DMS114 treated with DMSO at 0.1 percent for 48 hours (cell line): ENCODE data around the gene CLIP4.
"Not testable (repeated sequence)": the region's sequence is repeated elsewhere in the genome, so short reads cannot be mapped to it uniquely, and the experiment has no call there.

Experiments used
- DNase-seq: peaks from one replicate; lab custom pipeline; 2025; ENCODE audit not compliant: unreplicated experiment; lab: John Stamatoyannopoulos, UW

Gene CLIP4, protein sequence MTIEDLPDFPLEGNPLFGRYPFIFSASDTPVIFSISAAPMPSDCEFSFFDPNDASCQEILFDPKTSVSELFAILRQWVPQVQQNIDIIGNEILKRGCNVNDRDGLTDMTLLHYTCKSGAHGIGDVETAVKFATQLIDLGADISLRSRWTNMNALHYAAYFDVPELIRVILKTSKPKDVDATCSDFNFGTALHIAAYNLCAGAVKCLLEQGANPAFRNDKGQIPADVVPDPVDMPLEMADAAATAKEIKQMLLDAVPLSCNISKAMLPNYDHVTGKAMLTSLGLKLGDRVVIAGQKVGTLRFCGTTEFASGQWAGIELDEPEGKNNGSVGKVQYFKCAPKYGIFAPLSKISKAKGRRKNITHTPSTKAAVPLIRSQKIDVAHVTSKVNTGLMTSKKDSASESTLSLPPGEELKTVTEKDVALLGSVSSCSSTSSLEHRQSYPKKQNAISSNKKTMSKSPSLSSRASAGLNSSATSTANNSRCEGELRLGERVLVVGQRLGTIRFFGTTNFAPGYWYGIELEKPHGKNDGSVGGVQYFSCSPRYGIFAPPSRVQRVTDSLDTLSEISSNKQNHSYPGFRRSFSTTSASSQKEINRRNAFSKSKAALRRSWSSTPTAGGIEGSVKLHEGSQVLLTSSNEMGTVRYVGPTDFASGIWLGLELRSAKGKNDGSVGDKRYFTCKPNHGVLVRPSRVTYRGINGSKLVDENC

GRCh38 chr2:29114946-29115609 is at the start of gene CLIP4:
Gene CLIP4 (plus strand): TSS chr2:29115415. CDS start chr2:29121389, 5,974 bp downstream.
- DNase-seq: no peak

DNA sequence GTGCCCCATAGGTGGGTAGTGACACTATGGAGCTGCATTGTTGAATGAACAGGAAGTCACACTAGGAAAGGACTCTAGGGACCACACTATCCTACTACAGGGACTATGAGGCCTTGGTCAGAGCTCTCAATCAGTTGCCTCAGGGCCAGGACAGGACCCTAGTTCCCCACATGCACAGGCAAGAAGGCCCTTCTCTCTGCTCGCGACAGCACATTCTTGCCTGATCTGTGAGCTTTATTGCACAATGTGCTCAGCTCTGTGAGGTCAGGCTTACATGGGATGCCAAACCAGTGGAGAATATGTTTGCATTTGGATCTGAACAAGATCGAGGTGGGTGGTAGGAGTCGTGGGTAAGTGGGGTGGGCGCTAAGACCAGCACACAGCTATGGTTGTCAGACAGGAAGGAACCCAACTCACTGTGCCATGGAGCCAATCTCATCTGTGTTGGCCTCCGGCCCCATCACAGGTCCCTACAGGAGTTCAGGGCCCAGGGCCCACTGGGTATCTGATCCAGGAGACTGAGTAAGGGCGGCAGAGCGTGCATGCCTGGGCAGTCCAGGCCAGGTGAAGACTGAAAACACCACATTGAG is 48.8 kb upstream of the CLIP4 start:
- DNase-seq: no peak

GRCh38 chr2:29066997-29067605 is 48.1 kb upstream of the CLIP4 start:
- DNase-seq: no peak

DNA sequence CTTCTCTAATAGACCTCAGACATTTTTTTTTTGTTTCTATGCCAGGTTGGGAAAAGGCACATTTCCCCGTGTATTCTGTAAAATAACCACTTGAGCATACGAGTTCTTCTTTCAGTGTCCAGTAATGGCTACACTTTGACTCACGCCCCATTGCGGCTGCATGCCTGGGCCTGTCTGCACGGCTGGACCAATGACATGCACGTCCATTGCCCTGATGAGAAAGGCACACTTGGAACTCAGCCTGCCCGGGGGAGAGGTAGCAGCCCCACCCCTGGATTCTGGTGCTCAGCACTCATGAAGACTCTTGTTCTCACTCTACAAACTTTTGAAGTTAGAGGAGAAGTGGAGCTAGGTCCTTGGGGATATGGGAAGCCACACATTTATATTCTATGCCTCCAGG is 46.7 kb upstream of the CLIP4 start:
- DNase-seq: no peak

GRCh38 chr2:29070526-29070925 is 44.7 kb upstream of the CLIP4 start:
- DNase-seq: no peak

DNA sequence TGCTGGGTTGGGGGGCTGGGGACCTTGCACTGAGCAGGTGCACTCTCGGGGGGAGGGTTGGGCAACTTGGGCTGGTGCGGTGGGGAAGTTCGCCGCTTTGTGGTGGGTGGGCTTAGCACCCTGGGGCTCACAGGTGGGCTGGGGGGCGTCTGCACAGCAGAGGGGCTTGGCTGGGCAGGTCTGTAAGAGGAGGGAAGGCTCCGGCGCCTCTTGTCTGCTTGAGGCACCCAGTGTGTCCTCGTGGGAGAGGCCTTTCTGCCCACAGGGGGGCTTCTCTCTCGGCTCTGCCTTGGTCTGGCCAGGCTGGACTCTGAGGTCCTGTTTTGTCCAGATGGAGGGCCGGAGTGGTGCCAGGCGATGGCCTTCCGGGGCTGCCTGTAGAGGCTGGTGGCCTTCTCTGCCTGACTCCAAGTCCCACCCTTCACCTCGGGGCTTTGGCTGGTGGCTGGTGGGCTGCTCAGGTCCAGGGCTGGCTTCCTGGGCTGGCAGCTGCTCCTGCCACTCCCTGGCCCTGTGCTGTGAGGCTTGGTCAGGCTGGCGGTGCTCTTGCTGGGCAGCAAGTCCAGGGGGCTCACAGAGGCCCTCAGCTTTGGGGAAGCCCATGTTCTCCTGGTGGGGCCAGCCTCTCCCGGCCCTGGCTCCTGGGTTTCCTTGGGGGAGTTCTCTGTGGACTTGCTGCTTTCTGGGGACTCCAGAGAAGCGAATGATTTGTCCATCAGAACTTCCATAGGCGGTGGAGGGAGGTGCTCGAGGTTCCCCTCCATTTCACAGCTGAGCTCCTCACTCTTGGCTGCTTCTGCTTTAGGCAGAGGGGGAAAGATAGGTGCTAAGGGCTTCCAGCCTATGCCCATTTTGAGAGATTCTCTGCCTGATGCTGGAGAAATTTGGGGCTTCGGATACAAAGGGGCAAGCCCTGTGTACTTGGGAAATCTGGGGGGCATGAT is 43.9 kb upstream of the CLIP4 start:
- no peak for DNase-seq

- no peak for DNase-seq
Measured at GRCh38 chr2:29072251-29072650, 43.0 kb upstream of the CLIP4 start.

DNA sequence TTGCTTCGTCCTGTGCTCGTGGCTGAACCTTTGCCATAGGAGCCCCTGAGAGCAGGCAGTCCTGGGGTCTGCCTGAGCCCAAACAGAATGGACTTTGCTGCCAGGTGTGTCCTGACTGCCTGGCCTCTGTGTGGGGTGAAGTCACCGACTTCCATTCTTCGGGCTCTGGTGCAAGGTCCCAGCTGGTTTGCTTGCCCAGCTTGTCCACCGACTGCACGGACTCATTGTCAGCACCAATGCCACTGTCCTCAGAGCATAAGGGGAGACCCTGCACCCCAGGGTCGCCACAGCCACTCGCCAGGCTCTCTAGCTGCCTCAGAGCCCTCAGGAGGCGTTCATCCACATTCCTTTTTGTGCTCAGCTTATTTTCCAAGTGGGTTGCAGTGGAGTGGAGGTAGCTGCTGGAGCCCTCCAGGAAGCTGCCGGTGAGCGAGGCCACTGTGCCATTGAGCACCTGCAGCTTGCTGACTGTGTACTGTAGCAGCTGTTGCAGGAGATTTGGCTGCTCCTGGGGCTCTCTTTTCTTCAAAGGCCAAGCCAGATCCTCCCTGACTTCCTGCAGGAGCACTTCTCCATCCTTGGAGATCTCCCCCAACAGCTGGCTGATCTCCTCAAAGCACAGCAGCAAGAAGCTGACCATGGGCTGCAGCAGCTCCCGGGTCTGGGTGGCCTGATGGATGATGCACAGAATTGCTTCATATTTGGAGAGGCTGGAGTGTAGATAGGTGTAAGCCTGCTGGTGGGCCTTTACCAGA is 42.1 kb upstream of the CLIP4 start:
- DNase-seq: no peak

DNA sequence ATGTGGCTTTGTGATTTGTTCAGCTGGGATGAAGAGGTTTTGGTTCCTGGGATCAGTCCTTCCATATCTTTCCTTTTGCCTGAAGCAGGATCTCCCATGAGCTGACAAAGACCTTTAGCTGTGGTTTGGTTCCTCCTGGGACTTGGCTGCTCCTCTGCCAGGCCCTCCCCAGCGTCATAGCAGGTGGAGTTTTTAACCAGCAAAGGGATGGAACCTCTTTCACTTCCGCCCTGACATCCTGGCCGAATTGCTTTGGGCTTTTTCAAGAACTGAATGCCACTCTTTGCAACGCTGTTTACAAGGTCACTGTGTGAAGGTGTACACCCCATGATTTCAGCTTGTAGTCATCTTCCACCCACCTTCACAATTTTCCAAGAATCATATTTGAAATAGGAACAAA is 41.3 kb upstream of the CLIP4 start:
- no peak for DNase-seq

DNA sequence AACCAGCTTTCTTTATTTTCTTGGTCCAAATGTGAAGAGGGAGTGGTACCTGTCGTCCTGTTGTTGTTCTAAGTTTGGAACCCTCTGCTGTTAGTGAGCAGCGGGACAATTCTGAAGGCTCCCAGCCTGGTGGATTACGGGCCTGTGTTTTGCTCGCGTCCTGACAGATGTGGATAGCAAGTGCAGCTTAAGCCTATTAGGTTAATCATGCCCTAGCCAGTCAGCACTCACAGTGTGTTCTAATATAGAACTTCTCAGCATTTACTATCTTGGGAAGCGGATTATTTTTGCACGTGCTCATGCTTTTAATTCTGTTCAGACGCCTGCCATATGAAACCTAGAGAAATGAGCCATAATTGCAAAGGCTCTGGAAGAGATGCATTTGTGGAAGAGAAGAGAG is 40.8 kb upstream of the CLIP4 start, which contains the start of gene PCARE:
TSS of gene PCARE (minus strand) at position 113 of the 400 bp plus-strand sequence. CDS start 262 bp downstream, outside the sequence.
- DNase-seq: no peak

DNA sequence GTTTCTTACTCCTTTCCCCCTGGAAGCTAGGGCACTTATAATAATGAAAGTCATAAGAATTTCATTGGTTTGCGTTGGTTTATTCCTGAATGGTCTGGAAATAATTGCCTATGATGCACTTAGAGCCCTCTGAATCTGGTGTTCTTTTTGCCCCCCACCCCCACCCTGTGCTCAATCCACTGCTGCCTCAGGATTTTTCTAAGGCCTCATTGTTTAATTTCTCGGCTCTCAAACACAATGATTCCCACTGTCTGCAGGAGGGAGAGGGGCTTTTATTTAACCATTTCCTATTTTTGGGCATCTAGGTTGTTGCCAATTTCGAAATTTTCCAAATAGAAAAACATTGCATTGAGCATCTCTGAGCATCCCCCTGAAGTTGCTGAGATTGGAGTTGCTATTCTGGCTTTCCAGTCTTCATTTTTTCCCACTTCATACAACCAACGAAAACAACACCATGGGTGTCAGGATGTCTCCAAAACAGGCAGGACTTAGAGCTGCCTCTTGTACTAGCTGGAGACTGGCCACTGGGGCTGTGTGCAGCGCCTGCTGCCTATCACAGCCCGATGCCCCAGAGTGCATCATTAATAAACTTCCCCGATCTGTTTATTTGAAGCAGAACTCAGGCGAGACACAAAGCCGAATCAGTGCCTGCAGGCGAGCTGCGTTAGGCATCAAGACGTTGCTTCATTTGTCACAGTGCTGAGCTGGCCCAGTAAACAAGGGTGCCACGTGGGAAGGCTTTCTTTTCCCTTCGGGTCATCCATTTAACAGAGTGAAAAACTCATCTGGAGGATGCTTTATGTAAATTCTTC is 39.1 kb upstream of the CLIP4 start:
- DNase-seq: no peak

GRCh38 chr2:29079887-29080286 is 35.3 kb upstream of the CLIP4 start:
- DNase-seq: no peak

- DNase-seq: no peak
Measured at GRCh38 chr2:29080886-29081743, 34.1 kb upstream of the CLIP4 start.

DNA sequence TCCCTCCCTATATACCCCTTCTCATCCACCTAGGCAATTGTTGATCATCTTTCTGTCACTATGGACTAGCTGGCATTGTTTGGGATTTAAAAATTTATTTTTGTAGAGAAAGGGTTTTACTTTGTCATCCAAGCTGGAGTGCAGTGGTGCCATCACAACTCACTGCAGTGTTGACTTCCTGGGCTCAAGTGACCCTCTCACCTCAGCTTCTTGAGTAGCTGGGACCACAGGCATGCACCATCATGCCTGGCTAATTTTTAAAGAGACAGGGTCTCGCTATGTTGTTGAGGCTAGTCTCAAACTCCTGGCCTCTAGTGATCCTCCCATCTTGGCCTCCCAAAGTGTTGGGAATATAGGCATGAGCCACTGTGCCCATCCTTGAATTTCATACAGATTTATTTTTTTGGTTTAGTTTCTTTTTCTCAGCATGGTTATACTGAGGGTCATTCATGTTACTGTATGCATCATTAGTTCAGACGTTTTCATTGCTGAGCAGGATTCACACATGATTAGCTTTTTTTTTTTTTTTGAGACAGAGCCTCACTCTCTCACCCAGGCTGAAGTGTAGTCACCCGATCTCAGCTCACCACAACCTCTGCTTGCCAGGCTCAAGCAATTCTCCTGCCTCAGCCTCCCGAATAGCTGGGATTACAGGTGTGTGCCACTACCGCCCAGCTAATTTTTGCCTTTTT is 32.3 kb upstream of the CLIP4 start:
- no peak for DNase-seq

DNA sequence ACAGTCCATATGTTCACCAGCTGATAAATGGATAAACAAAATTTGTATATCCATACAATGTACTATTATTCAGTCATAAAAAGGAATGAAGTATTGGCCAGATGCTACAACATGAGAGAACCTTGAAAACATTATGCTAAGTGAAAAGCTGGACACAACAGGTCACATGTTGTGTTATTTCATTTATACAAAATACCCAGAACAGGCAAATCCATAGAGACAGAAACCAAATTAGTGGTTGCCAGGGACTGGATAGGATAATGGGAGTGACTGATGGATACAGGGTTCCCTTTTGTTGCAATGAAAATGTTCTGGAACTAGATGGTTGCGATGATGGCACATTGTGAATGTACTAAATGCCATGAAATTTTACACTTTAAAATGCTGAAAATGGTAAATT is 30.7 kb upstream of the CLIP4 start:
- no peak for DNase-seq

- not testable (repeated sequence) for DNase-seq
Measured at GRCh38 chr2:29090311-29090710, 24.9 kb upstream of the CLIP4 start.

GRCh38 chr2:29096969-29097368 is 18.2 kb upstream of the CLIP4 start:
- no peak for DNase-seq
